LHCN-M2 (cell line): ENCODE measurements around the gene PRR18. TPM values are rescaled to one million over a fixed set of nuclear protein-coding genes. Genes with fewer than 3 reads are reported as not detected.

Experiments used
- DNase-seq: peaks from one replicate; pipeline ENCODE4 v3.0.0-alpha.2; 2012; ENCODE audit warnings: low read depth
- total RNA-seq: library from RNA; depleted of rRNA; stranded (reverse); fragments of >200 nt; gene quantifications from 2 replicates; pipeline ENCODE4 v1.2.3, GENCODE V29; 2014

PRR18 gene
- total RNA-seq, 1 experiment from 2014 or later: not detected

- DNase-seq: no peak
These were observed 25.2 kb upstream of the PRR18 start for GRCh38 chr6:166333172-166333995.

GRCh38 chr6:166331503-166332415 lies 23.6 kb upstream of the PRR18 start:
- DNase-seq: no peak

- DNase-seq: peak; percentile 36
These were observed 22.4 kb upstream of the PRR18 start for GRCh38 chr6:166330612-166331011.

GRCh38 chr6:166325383-166326042 lies 17.3 kb upstream of the PRR18 start:
- no peak for DNase-seq

DNA sequence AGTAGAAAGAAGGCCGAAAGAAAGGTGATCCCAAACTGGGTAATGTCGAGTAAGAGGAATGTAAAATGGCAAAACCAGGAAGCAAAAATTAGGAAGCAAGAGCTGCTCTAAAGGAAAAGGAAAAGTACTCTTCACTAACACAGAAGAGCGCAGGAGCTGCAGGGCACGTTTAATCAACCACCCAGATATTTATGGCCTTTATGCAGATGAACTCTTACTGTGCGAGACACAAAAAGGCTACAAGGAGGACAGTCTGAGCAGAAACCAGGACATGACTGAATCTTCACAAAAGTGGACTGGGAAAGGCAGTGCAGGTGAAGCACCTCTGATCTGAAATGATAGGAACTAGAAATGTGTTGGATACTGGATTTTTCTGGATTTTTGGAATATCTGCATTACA lies 15.2 kb upstream of the PRR18 start:
- no peak for DNase-seq

GRCh38 chr6:166318649-166319600 lies 10.7 kb upstream of the PRR18 start:
- peak; percentile 48 for DNase-seq

DNA sequence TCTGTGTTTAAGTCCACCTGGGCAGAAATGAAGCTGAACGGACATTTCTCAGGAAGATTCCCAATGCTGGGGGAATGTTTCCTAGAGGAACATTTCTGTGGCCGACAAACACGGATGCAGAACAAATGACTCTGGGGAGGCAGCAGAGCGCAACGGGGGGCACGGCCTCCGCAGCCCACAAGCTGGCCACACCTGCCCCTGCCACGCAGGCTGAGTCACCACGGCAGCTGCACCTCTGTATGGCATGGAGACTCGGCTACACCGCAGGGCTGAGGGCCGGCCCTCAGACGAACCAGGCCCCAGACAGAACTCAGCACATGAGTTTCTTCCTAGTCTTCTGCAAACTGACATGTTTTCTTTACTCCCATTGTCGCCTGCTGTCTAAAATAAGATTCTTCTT lies 10.0 kb upstream of the PRR18 start:
- peak; percentile 96 for DNase-seq

DNA sequence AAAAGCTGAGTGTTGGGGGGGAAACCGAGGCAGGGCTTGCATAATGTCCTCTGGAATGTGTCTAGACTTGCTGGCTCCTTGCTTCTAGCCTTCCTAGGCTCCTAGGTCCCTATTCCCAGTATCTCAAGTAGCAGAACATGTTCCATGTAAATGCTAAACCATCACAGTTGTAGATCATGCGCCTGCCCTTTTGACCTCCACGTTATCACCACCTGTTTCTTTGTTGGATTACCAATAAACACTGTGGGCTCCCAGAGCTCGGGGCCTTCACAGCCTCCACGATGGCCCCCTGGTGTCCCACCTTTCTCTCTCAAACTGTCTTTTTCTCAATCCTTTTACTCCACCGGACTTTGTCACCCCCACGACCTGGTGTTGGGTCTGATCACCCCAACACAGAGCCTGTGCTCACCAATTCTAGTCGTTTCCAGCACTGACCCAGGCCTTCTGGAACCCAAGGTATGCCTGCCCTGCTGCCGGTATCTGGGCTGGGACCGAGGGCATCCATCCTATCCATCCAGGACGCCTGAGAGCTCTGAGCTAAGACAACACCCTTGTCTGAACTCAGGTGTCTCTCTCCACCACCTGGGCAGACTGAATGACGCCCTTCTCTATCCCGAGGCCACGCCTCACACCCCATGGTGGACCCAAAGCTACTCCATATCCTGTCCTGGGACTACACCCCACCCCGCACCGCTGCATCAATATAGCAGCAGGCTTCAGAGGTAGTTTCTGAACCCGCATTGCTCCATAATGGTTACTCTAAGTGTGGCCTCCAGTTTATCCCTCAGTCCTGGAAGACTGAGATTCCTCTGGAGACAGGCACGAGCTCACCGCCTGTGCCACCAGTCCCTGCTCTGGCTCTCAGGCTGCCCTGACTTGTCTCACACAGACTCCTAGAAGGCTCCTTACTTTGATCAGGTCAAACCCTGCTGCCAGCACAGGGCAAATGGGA lies 9.3 kb upstream of the PRR18 start:
- no peak for DNase-seq

DNA sequence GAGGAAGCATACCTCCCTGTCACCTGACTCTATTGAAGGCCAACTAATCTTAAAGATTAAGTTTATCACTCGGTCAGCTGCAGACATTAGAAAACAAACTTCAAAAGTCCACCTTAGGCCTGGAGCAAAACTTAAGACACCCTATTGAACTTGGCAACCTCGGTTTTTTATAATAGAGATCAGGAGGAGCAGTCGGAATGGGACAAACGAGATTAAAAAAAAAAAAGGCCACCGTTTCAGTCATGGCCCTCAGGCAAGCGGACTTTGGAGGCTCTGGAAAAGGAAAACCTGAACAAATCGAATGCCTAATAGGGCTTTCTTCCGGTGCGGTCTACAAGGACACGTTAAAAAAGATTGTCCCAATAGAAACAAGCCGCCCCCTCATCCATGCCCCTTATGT lies 7.2 kb upstream of the PRR18 start:
- DNase-seq: no peak

GRCh38 chr6:166314454-166314853 lies 6.3 kb upstream of the PRR18 start:
- no peak for DNase-seq

DNA sequence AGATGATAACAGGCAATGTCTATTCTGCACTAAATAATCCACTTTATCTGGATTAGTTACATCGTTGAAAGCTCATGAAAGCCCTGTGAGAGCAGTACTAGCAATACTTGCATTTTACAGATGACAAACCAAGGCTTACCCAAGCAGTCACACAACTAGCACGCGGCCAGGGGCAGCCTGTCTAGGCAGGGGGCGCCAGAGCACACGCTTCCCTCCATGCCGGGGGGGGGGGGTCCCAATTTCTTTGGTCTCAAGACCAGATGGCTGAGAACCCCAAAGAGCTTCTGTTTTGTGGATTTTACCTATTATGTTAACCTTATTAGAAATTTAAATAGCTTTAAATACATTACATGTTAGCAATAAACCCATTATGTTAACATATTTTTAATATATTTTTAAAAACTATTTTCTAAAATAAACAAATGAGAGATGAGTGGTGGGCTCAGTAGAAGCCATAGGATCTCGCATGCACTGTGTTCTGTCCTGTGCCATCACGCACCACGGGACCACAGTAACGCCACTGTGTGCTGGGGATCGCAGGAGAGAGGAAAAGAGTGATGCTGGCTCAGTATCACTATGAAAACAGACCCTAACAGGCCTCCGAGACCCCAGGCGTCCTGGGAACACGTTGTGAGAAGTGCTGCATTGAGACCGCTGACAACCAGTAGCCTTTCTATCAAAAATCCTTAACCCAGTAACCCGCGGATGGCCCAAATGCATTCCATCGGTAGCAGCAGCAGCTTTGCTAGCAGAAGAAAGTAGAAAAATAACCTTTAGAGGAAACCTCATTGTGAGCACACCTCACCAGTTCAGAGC lies 5.3 kb upstream of the PRR18 start:
- DNase-seq: no peak

GRCh38 chr6:166312832-166313231 lies 4.6 kb upstream of the PRR18 start:
- no peak for DNase-seq

DNA sequence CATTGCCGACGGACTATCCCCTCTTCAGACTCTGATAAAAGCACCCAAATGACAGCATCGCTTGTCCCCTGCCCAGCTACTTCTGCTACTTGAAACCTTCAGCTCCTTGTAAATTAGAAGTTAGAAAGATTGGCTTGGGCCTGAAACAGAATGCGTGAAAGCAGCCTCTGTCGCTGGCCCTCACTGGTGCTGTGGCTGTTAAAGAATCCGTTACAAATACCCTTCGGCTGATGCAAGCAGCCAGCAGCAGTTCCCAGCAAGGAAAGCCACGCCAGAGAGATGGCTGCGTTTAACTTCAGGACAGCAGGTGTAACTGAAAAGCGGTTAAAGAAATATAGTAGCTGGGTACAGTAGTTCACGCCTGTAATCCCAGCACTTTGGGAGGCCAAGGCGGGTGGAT lies 2.4 kb upstream of the PRR18 start:
- no peak for DNase-seq

- DNase-seq: no peak
These were observed 1.8 kb upstream of the PRR18 start for GRCh38 chr6:166309977-166310376.

GRCh38 chr6:166308769-166309589 lies 787 bp upstream of the PRR18 start:
- DNase-seq: no peak

GRCh38 chr6:166307082-166308032 lies 835 bp downstream of the PRR18 start:
- no peak for DNase-seq
